ENCODE data around the gene PPARD.

- TF ChIP-seq CTCF (IDR thresholded peaks at IDR 0.05) (no peak), POLR2A (IDR thresholded peaks at IDR 0.05) (no peak), POLR2AphosphoS5 (IDR thresholded peaks at IDR 0.05) (no peak)
These were observed 22.3 kb upstream of the PPARD start for GRCh38 chr6:35320031-35320410.
